ENCODE results near the gene WNT3. TPM values are rescaled to one million over a fixed set of nuclear protein-coding genes. Genes with fewer than 3 reads are reported as not detected.
"Not testable (repeated sequence)": the region's sequence is repeated elsewhere in the genome, so short reads cannot be mapped to it uniquely, and the experiment has no call there.

WNT3 gene
- total and polyA plus RNA-seq, 4 donors = 4.0 to 17.1 (median 10.7) TPM

- H3K27me3 ChIP-seq (ENCODE audit: control insufficient read depth, insufficient read depth, low read length) = no peaks in the 10 kb centered on the region
- DNase-seq (ENCODE audit: low read depth in 4 of 6, low spot score in 6 of 6) = peak in 2 of 6 donors; percentile 68 to 77
- H3K4me3 ChIP-seq (ENCODE audit: low read depth, low read length) = peak overlapping the region; percentile 39
- no peaks in the 10 kb centered on the region for H3K9me3 ChIP-seq (ENCODE audit: control insufficient read depth, insufficient read depth, low read length)
- no peak overlapping the region for H3K27ac ChIP-seq (ENCODE audit: low read depth, low read length)
- H3K4me1 ChIP-seq (ENCODE audit: control insufficient read depth, insufficient read depth, low read length) = peaks cover 49% of the 10 kb centered on the region
- peaks cover 34% of the 10 kb centered on the region for H3K36me3 ChIP-seq (ENCODE audit: control insufficient read depth, insufficient read depth, low read length)
- 2% methylated on average over 71 of the region's 73 CpGs for WGBS (ENCODE audit: insufficient coverage)
Observed at GRCh38 chr17:46770818-46771560, 47.5 kb downstream of the WNT3 start.

GRCh38 chr17:46770439-46770817 is 48.1 kb downstream of the WNT3 start:
- peaks cover 55% of the 10 kb centered on the region for H3K4me1 ChIP-seq (ENCODE audit: control insufficient read depth, insufficient read depth, low read length)
- no peaks in the 10 kb centered on the region for H3K9me3 ChIP-seq (ENCODE audit: control insufficient read depth, insufficient read depth, low read length)
- H3K27me3 ChIP-seq (ENCODE audit: control insufficient read depth, insufficient read depth, low read length) = no peaks in the 10 kb centered on the region
- peaks cover 39% of the 10 kb centered on the region for H3K36me3 ChIP-seq (ENCODE audit: control insufficient read depth, insufficient read depth, low read length)
- no peak for DNase-seq (ENCODE audit: low read depth in 4 of 6, low spot score in 6 of 6)
- H3K4me3 ChIP-seq (ENCODE audit: low read depth, low read length) = peak overlapping the region; percentile 39
- H3K27ac ChIP-seq (ENCODE audit: low read depth, low read length) = no peak overlapping the region
- WGBS (ENCODE audit: insufficient coverage) = 61% methylated on average over 13 of the region's 14 CpGs

GRCh38 chr17:46769531-46770438 is 48.7 kb downstream of the WNT3 start:
- peak in 2 of 6 donors; percentile 31 to 47 for DNase-seq (ENCODE audit: low read depth in 4 of 6, low spot score in 6 of 6)
- Histone ChIP-seq H3K27ac (ENCODE audit: low read depth, low read length) (no peak overlapping the region), H3K36me3 (ENCODE audit: control insufficient read depth, insufficient read depth, low read length) (peaks cover 42% of the 10 kb centered on the region), H3K4me1 (ENCODE audit: control insufficient read depth, insufficient read depth, low read length) (peaks cover 61% of the 10 kb centered on the region), H3K4me3 (ENCODE audit: low read depth, low read length) (peak overlapping the region; percentile 37), H3K9me3 (ENCODE audit: control insufficient read depth, insufficient read depth, low read length) (no peaks in the 10 kb centered on the region), H3K27me3 (ENCODE audit: control insufficient read depth, insufficient read depth, low read length) (no peaks in the 10 kb centered on the region)
- 38% methylated on average over 56 of the region's 56 CpGs for WGBS (ENCODE audit: insufficient coverage)

- DNase-seq (ENCODE audit: low read depth in 4 of 6, low spot score in 6 of 6); H3K9me3 ChIP-seq (ENCODE audit: control insufficient read depth, insufficient read depth, low read length): not testable (repeated sequence)
- 92% methylated on average over 9 of the region's 14 CpGs for WGBS (ENCODE audit: insufficient coverage)
Observed at GRCh38 chr17:46768896-46769295, 49.6 kb downstream of the WNT3 start.

GRCh38 chr17:46768540-46768870 is 50.0 kb downstream of the WNT3 start:
- Histone ChIP-seq H3K36me3 (ENCODE audit: control insufficient read depth, insufficient read depth, low read length) (peaks cover 46% of the 10 kb centered on the region), H3K27me3 (ENCODE audit: control insufficient read depth, insufficient read depth, low read length) (no peaks in the 10 kb centered on the region), H3K4me3 (ENCODE audit: low read depth, low read length) (no peak overlapping the region), H3K4me1 (ENCODE audit: control insufficient read depth, insufficient read depth, low read length) (peaks cover 66% of the 10 kb centered on the region), H3K27ac (ENCODE audit: low read depth, low read length) (no peak overlapping the region), H3K9me3 (ENCODE audit: control insufficient read depth, insufficient read depth, low read length) (no peaks in the 10 kb centered on the region)
- no peak for DNase-seq (ENCODE audit: low read depth in 4 of 6, low spot score in 6 of 6)
- 95% methylated on average over 13 of the region's 15 CpGs for WGBS (ENCODE audit: insufficient coverage)

More at GRCh38 chr17:46768896-46769295, 49.6 kb downstream of the WNT3 start:
- peaks cover 69% of the 10 kb centered on the region for H3K4me1 ChIP-seq (ENCODE audit: control insufficient read depth, insufficient read depth, low read length)
- H3K27me3 ChIP-seq (ENCODE audit: control insufficient read depth, insufficient read depth, low read length); H3K27ac ChIP-seq (ENCODE audit: low read depth, low read length); H3K4me3 ChIP-seq (ENCODE audit: low read depth, low read length): not testable (repeated sequence)
- H3K36me3 ChIP-seq (ENCODE audit: control insufficient read depth, insufficient read depth, low read length) = peaks cover 47% of the 10 kb centered on the region

GRCh38 chr17:46766493-46767491 is 51.7 kb downstream of the WNT3 start:
- WGBS (ENCODE audit: insufficient coverage) = 89% methylated on average over 17 of the region's 21 CpGs
- H3K36me3 ChIP-seq (ENCODE audit: control insufficient read depth, insufficient read depth, low read length) = peaks cover 54% of the 10 kb centered on the region
- peaks cover 51% of the 10 kb centered on the region for H3K4me1 ChIP-seq (ENCODE audit: control insufficient read depth, insufficient read depth, low read length)
- H3K4me3 ChIP-seq (ENCODE audit: low read depth, low read length) = no peak overlapping the region
- H3K27me3 ChIP-seq (ENCODE audit: control insufficient read depth, insufficient read depth, low read length) = no peaks in the 10 kb centered on the region
- no peaks in the 10 kb centered on the region for H3K9me3 ChIP-seq (ENCODE audit: control insufficient read depth, insufficient read depth, low read length)
- no peak for DNase-seq (ENCODE audit: low read depth in 4 of 6, low spot score in 6 of 6)
- no peak overlapping the region for H3K27ac ChIP-seq (ENCODE audit: low read depth, low read length)

GRCh38 chr17:46765453-46765852 is 53.0 kb downstream of the WNT3 start:
- peak in 2 of 6 donors; percentile 39 to 53 for DNase-seq (ENCODE audit: low read depth in 4 of 6, low spot score in 6 of 6)
- peaks cover 59% of the 10 kb centered on the region for H3K36me3 ChIP-seq (ENCODE audit: control insufficient read depth, insufficient read depth, low read length)
- no peaks in the 10 kb centered on the region for H3K27me3 ChIP-seq (ENCODE audit: control insufficient read depth, insufficient read depth, low read length)
- no peak overlapping the region for H3K27ac ChIP-seq (ENCODE audit: low read depth, low read length)
- no peak overlapping the region for H3K4me3 ChIP-seq (ENCODE audit: low read depth, low read length)
- 60% methylated on average over 10 of the region's 12 CpGs for WGBS (ENCODE audit: insufficient coverage)
- no peaks in the 10 kb centered on the region for H3K9me3 ChIP-seq (ENCODE audit: control insufficient read depth, insufficient read depth, low read length)
- peaks cover 45% of the 10 kb centered on the region for H3K4me1 ChIP-seq (ENCODE audit: control insufficient read depth, insufficient read depth, low read length)

GRCh38 chr17:46764709-46765401 is 53.6 kb downstream of the WNT3 start:
- WGBS (ENCODE audit: insufficient coverage) = 22% methylated on average over 6 of the region's 13 CpGs
- Histone ChIP-seq H3K27me3 (ENCODE audit: control insufficient read depth, insufficient read depth, low read length) (no peaks in the 10 kb centered on the region), H3K4me1 (ENCODE audit: control insufficient read depth, insufficient read depth, low read length) (peaks cover 39% of the 10 kb centered on the region), H3K27ac (ENCODE audit: low read depth, low read length) (peak overlapping the region; percentile 25), H3K4me3 (ENCODE audit: low read depth, low read length) (no peak overlapping the region), H3K9me3 (ENCODE audit: control insufficient read depth, insufficient read depth, low read length) (no peaks in the 10 kb centered on the region), H3K36me3 (ENCODE audit: control insufficient read depth, insufficient read depth, low read length) (peaks cover 57% of the 10 kb centered on the region)
- DNase-seq (ENCODE audit: low read depth in 4 of 6, low spot score in 6 of 6) = peak in 3 of 6 donors; percentile 29 to 88 (median 77)
